ENCODE measurements around the gene RGL3. TPM values are rescaled to one million over a fixed set of nuclear protein-coding genes. Genes with fewer than 3 reads are reported as not detected.

The RGL3 gene
- total and polyA plus RNA-seq, 10 of the 15 experiments (the other 5 are each of a cell fraction or from before 2014, with no cell fraction given): not detected

DNA sequence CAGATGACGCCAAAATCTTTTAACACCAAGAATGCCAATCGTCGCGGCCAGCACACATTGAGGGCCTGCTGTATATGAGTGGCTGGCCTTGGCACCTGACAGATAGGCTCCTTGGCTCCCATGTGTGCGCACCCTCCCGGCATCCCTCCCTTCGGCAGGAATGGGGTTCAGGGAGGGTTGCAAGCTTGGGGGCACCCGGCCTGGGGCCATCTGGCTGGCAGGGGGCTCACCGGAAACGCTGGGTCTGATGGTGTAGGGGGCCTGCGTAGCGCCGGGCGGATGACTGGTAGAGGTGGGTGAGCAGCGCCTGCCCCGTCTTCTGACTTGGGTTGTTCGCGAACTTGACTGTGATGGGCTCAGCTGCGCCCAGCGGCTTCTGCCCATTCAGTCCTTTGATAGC, 38.7 kb upstream of the RGL3 start:
- FAIRE-seq: no peak
- BruUV-seq (replicated peaks): no TSS peak
- ChIA-PET CTCF (interaction anchor here (1.1 kb wide), 1 partner anchor 75 kb away, joined by 3 read pairs; no protein-coding TSS in a partner anchor), RAD21 (ENCODE audit: unreplicated experiment) (interaction anchor here (0.8 kb wide), 1 partner anchor 25 kb away, joined by 4 read pairs; no protein-coding TSS in a partner anchor), SMC1A (ENCODE audit: uncharacterized antibody, unreplicated experiment) (no interaction called here), POLR2A (no interaction called here)
- in situ Hi-C loops (cut with MboI): no loop called here
- Histone ChIP-seq H3K4me3 (no peak overlapping the region), H3K9me3 (replicated peaks; ENCODE audit: control insufficient read depth, insufficient read depth, low read length) (no peaks in the 10 kb centered on the region), H2AFZ (ENCODE audit: control insufficient read depth, low read depth, low read length) (no peak overlapping the region), H3K9ac (ENCODE audit: control insufficient read depth, insufficient read depth, low read length) (no peak overlapping the region), H3K36me3 (ENCODE audit: control insufficient read depth in 2 of 2, insufficient read depth in 2 of 2, low read length in 1 of 2) (no peaks in the 10 kb centered on the region), H3K27me3 (replicated peaks in 1 of 2; ENCODE audit: control insufficient read depth in 2 of 2, insufficient read depth in 2 of 2, low read length in 1 of 2) (no peaks in the 10 kb centered on the region), H3K79me2 (ENCODE audit: control insufficient read depth, insufficient read depth, low read length) (no peaks in the 10 kb centered on the region), H3K4me2 (ENCODE audit: control insufficient read depth, insufficient read depth) (no peak overlapping the region), H4K20me1 (ENCODE audit: control insufficient read depth, insufficient read depth) (no peaks in the 10 kb centered on the region), H3K4me1 (ENCODE audit: control insufficient read depth, insufficient read depth, low read length) (no peaks in the 10 kb centered on the region), H3K27ac (ENCODE audit: control insufficient read depth, insufficient read depth) (no peak overlapping the region)
- TF ChIP-seq, protein P1, sequence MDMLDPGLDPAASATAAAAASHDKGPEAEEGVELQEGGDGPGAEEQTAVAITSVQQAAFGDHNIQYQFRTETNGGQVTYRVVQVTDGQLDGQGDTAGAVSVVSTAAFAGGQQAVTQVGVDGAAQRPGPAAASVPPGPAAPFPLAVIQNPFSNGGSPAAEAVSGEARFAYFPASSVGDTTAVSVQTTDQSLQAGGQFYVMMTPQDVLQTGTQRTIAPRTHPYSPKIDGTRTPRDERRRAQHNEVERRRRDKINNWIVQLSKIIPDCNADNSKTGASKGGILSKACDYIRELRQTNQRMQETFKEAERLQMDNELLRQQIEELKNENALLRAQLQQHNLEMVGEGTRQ (IDR thresholded peaks at IDR 0.05; ENCODE audit: borderline replicate concordance, low read depth, low read length): no peak
- TF ChIP-seq CBX5 (IDR thresholded peaks at IDR 0.05; ENCODE audit: low read depth) (no peak), SRF (IDR thresholded peaks at IDR 0.05; ENCODE audit: low read depth in 2 of 2, low read length in 2 of 2) (no peak), CBFB (IDR thresholded peaks at IDR 0.05; ENCODE audit: low read depth) (no peak), ZNF274 (IDR thresholded peaks at IDR 0.05; ENCODE audit: insufficient read depth, insufficient read length) (no peak), NFIC (IDR thresholded peaks at IDR 0.05; ENCODE audit: low read depth, low read length) (no peak), NBN (IDR thresholded peaks at IDR 0.05) (no peak), GATAD2B (conservative IDR thresholded peaks at IDR 0.05; ENCODE audit: low read depth) (no peak), BMI1 (IDR thresholded peaks at IDR 0.05; ENCODE audit: borderline replicate concordance) (no peak), TBL1XR1 (IDR thresholded peaks at IDR 0.05; ENCODE audit: low read depth, low read length) (no peak), POLR2AphosphoS2 (IDR thresholded peaks at IDR 0.05; ENCODE audit: low read depth, low read length) (no peak), MTA2 (IDR thresholded peaks at IDR 0.05; ENCODE audit: low read depth) (no peak), PAX5 (IDR thresholded peaks at IDR 0.05; ENCODE audit: borderline replicate concordance, low read depth, low read length) (no peak), STAT3 (IDR thresholded peaks at IDR 0.05; ENCODE audit: low read depth, low read length) (no peak), NFXL1 (IDR thresholded peaks at IDR 0.05; ENCODE audit: borderline replicate concordance) (no peak), SUZ12 (IDR thresholded peaks at IDR 0.05; ENCODE audit: unreplicated experiment) (no peak)
- TF ChIP-seq, protein P2, sequence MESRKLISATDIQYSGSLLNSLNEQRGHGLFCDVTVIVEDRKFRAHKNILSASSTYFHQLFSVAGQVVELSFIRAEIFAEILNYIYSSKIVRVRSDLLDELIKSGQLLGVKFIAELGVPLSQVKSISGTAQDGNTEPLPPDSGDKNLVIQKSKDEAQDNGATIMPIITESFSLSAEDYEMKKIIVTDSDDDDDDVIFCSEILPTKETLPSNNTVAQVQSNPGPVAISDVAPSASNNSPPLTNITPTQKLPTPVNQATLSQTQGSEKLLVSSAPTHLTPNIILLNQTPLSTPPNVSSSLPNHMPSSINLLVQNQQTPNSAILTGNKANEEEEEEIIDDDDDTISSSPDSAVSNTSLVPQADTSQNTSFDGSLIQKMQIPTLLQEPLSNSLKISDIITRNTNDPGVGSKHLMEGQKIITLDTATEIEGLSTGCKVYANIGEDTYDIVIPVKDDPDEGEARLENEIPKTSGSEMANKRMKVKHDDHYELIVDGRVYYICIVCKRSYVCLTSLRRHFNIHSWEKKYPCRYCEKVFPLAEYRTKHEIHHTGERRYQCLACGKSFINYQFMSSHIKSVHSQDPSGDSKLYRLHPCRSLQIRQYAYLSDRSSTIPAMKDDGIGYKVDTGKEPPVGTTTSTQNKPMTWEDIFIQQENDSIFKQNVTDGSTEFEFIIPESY (IDR thresholded peaks at IDR 0.05): no peak
- TF ChIP-seq, protein P3, sequence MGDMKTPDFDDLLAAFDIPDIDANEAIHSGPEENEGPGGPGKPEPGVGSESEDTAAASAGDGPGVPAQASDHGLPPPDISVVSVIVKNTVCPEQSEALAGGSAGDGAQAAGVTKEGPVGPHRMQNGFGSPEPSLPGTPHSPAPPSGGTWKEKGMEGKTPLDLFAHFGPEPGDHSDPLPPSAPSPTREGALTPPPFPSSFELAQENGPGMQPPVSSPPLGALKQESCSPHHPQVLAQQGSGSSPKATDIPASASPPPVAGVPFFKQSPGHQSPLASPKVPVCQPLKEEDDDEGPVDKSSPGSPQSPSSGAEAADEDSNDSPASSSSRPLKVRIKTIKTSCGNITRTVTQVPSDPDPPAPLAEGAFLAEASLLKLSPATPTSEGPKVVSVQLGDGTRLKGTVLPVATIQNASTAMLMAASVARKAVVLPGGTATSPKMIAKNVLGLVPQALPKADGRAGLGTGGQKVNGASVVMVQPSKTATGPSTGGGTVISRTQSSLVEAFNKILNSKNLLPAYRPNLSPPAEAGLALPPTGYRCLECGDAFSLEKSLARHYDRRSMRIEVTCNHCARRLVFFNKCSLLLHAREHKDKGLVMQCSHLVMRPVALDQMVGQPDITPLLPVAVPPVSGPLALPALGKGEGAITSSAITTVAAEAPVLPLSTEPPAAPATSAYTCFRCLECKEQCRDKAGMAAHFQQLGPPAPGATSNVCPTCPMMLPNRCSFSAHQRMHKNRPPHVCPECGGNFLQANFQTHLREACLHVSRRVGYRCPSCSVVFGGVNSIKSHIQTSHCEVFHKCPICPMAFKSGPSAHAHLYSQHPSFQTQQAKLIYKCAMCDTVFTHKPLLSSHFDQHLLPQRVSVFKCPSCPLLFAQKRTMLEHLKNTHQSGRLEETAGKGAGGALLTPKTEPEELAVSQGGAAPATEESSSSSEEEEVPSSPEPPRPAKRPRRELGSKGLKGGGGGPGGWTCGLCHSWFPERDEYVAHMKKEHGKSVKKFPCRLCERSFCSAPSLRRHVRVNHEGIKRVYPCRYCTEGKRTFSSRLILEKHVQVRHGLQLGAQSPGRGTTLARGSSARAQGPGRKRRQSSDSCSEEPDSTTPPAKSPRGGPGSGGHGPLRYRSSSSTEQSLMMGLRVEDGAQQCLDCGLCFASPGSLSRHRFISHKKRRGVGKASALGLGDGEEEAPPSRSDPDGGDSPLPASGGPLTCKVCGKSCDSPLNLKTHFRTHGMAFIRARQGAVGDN (IDR thresholded peaks at IDR 0.05): no peak
- intact Hi-C loops (cut with micrococcal nuclease; ENCODE audit: unreplicated experiment): no loop called here
- 71% methylated on average over 20 of the region's 20 CpGs for WGBS (ENCODE audit: insufficient coverage, insufficient replicate concordance, low lambda C conversion rate, missing lambda C conversion rate)
- no peak for ATAC-seq
- no peak for DNase-seq (ENCODE audit: low read depth, low spot score)

Measured in GM12878 (cell line).